K562 (cell line): ENCODE measurements around the gene CACNA1C. TPM values are rescaled to one million over a fixed set of nuclear protein-coding genes. Genes with fewer than 3 reads are reported as not detected.

Experiments used
- CHD4 ChIP-seq: fragments of 200-600 bp; sonication (generic); IDR thresholded peaks from 3 replicates; pipeline ENCODE4 v1.6.1; 2012; ENCODE audit warnings: low read depth, mild to moderate bottlenecking, mixed read lengths, low read length, inconsistent platforms; ENCODE audit not compliant: insufficient read depth, insufficient replicate concordance, poor library complexity, severe bottlenecking
- EGR1 ChIP-seq: fragments of 450-650 bp; conservative IDR thresholded peaks from 2 replicates; pipeline ENCODE4 v1.6.1; 2017; ENCODE audit warnings: mild to moderate bottlenecking
- FUS ChIP-seq: fragments of 200-400 bp; formaldehyde crosslinking; optimal IDR thresholded peaks from 2 replicates; pipeline ENCODE3; 2017; ENCODE audit warnings: low read depth, low read length
- SIRT6 ChIP-seq: IDR thresholded peaks from one replicate; pipeline ENCODE4 v1.6.1; 2012; ENCODE audit warnings: low read depth, mild to moderate bottlenecking, control low read depth, inconsistent platforms, low read length, moderate library complexity
- SREBF1 ChIP-seq: fragments of 150-350 bp; IDR thresholded peaks from 2 replicates; pipeline ENCODE4 v1.6.1; 2014; ENCODE audit warnings: antibody characterized with exemption, low read depth, low read length, borderline replicate concordance
- ZNF41 ChIP-seq: fragments of 250-450 bp; sonication (Bioruptor Pico); conservative IDR thresholded peaks from 2 replicates; pipeline ENCODE4 v1.4.0; 2020; ENCODE audit warnings: mild to moderate bottlenecking
- ZZZ3 ChIP-seq: fragments of 450-650 bp; IDR thresholded peaks from 2 replicates; pipeline ENCODE4 v1.6.1; 2016; ENCODE audit warnings: antibody characterized with exemption, mild to moderate bottlenecking, moderate library complexity
- polyA plus RNA-seq, 8 experiments: library from polyadenylated mRNA; depleted of rRNA in 4 of 8; stranded (reverse) in 5 of 8; unstranded in 3 of 8; fragments of >200 nt; fragmentation: Nextera tagmentation in 2 of 8; fragmentation: Illumina TruSeq in 1 of 8; extraction: Ambion mirVana in 2 of 8; extraction: Trizol in 1 of 8; gene quantifications; 2 replicates each; pipeline versions ENCODE4 v1.2.1 to v1.2.3, GENCODE V29; 2011 to 2014; ENCODE audit warnings: inconsistent platforms in 1 of 8, missing spikeins in 1 of 8
- total RNA-seq, 7 experiments: library from RNA; depleted of rRNA in 6 of 7; stranded (reverse); fragments of >200 nt in 6 of 7; fragmentation: Illumina TruSeq in 2 of 7; extraction: Trizol in 2 of 7; gene quantifications; 2 replicates each; pipeline versions ENCODE4 v1.2.1 to v1.2.3, GENCODE V29; 2011 to 2021; ENCODE audit warnings: low replicate concordance in 1 of 7
- TF ChIP-seq, protein P1 (sequence below): sonication (generic); formaldehyde crosslinking; IDR thresholded peaks from 2 replicates; pipeline ENCODE4 v1.8.1; 2023; ENCODE audit warnings: mild to moderate bottlenecking, missing genetic modification reagents
- TF ChIP-seq, protein P2 (sequence below): fragments of 450-650 bp; IDR thresholded peaks from 2 replicates; pipeline ENCODE4 v1.6.1; 2017; ENCODE audit warnings: antibody characterized with exemption, mild to moderate bottlenecking

The CACNA1C gene
- total and polyA plus RNA-seq, 9 of the 15 experiments (the other 6 are each of a cell fraction or from before 2014, with no cell fraction given): not detected

DNA sequence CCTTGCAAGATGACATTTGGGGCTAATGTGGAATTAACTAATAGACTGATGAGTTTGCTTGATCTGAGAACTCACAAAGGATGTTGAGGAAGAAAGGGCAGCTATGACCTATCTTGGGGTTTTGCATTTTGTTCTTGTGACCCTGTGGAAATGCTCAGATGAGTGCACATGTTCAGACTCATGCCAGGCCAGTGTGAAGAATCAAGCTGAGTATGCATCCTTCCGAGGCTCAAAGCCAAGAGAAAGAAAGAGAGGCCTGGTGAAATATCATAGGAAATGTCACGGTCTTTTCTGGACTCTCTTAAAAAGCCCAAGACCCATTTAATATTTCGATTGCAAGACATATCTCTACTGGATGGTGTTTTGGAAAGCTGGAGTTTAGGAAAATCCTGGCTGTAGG, 96.3 kb downstream of the CACNA1C start (continued):
- TF ChIP-seq CHD4 (no peak), FUS (no peak), ZZZ3 (no peak), EGR1 (no peak), ZNF41 (CRISPR knock-in tag) (no peak), SIRT6 (no peak), SREBF1 (no peak)
- TF ChIP-seq, protein P1, sequence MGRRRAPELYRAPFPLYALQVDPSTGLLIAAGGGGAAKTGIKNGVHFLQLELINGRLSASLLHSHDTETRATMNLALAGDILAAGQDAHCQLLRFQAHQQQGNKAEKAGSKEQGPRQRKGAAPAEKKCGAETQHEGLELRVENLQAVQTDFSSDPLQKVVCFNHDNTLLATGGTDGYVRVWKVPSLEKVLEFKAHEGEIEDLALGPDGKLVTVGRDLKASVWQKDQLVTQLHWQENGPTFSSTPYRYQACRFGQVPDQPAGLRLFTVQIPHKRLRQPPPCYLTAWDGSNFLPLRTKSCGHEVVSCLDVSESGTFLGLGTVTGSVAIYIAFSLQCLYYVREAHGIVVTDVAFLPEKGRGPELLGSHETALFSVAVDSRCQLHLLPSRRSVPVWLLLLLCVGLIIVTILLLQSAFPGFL (CRISPR knock-in tag): no peak
- TF ChIP-seq, protein P2, sequence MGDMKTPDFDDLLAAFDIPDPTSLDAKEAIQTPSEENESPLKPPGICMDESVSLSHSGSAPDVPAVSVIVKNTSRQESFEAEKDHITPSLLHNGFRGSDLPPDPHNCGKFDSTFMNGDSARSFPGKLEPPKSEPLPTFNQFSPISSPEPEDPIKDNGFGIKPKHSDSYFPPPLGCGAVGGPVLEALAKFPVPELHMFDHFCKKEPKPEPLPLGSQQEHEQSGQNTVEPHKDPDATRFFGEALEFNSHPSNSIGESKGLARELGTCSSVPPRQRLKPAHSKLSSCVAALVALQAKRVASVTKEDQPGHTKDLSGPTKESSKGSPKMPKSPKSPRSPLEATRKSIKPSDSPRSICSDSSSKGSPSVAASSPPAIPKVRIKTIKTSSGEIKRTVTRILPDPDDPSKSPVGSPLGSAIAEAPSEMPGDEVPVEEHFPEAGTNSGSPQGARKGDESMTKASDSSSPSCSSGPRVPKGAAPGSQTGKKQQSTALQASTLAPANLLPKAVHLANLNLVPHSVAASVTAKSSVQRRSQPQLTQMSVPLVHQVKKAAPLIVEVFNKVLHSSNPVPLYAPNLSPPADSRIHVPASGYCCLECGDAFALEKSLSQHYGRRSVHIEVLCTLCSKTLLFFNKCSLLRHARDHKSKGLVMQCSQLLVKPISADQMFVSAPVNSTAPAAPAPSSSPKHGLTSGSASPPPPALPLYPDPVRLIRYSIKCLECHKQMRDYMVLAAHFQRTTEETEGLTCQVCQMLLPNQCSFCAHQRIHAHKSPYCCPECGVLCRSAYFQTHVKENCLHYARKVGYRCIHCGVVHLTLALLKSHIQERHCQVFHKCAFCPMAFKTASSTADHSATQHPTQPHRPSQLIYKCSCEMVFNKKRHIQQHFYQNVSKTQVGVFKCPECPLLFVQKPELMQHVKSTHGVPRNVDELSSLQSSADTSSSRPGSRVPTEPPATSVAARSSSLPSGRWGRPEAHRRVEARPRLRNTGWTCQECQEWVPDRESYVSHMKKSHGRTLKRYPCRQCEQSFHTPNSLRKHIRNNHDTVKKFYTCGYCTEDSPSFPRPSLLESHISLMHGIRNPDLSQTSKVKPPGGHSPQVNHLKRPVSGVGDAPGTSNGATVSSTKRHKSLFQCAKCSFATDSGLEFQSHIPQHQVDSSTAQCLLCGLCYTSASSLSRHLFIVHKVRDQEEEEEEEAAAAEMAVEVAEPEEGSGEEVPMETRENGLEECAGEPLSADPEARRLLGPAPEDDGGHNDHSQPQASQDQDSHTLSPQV: no peak
- TF ChIP-seq, all 486 proteins: peak for 0
